H1 (cell line): ENCODE results near the gene VSIG10L2. TPM values are rescaled to one million over a fixed set of nuclear protein-coding genes. Genes with fewer than 3 reads are reported as not detected.

Experiments
- ASH2L ChIP-seq: fragments of 200-600, 300-600 bp; sonication (generic); IDR thresholded peaks from one replicate; pipeline ENCODE4 v1.7.1; 2017; ENCODE audit warnings: low read length
- BACH1 ChIP-seq: IDR thresholded peaks from 2 replicates; pipeline ENCODE4 v1.6.1; 2012; ENCODE audit warnings: low read length, improper control_type of control experiment
- CBX8 ChIP-seq: fragments of 300-800, 300-1000 bp; sonication (generic); IDR thresholded peaks from 2 replicates; pipeline ENCODE4 v1.7.1; 2016; ENCODE audit warnings: low read depth, low read length, borderline replicate concordance
- CEBPB ChIP-seq: IDR thresholded peaks from 2 replicates; pipeline ENCODE4 v1.6.1; 2012; ENCODE audit warnings: low read depth, low read length
- CREB1 ChIP-seq: IDR thresholded peaks from 2 replicates; pipeline ENCODE4 v1.6.1; 2012; ENCODE audit warnings: inconsistent platforms
- EGR1 ChIP-seq: IDR thresholded peaks from 2 replicates; pipeline ENCODE4 v1.6.1; 2011; ENCODE audit warnings: low read depth, low read length, borderline replicate concordance
- EP300 ChIP-seq, 2 experiments: IDR thresholded peaks; 1 replicate in 1 of 2; 2 replicates in 1 of 2; pipeline ENCODE4 v1.6.1; 2011 to 2012; ENCODE audit warnings: low read depth in 2 of 2, low read length in 2 of 2, mild to moderate bottlenecking in 2 of 2, borderline replicate concordance in 1 of 2, inconsistent platforms in 1 of 2, moderate library complexity in 1 of 2
- FOSL1 ChIP-seq: IDR thresholded peaks from 2 replicates; pipeline ENCODE4 v1.6.1; 2011; ENCODE audit warnings: mild to moderate bottlenecking, low read depth, low read length, moderate library complexity; ENCODE audit not compliant: insufficient read depth
- GABPA ChIP-seq: IDR thresholded peaks from 2 replicates; pipeline ENCODE4 v1.6.1; 2011; ENCODE audit warnings: mild to moderate bottlenecking, low read length, moderate library complexity, borderline replicate concordance; ENCODE audit not compliant: insufficient read depth
- HDAC2 ChIP-seq, 2 experiments: fragments of 300-600 bp in 1 of 2; sonication (generic) in 1 of 2; IDR thresholded peaks; 2 replicates each; pipeline ENCODE4 v1.6.1; 2011 to 2012; ENCODE audit warnings: low read depth in 2 of 2, low read length in 2 of 2, mild to moderate bottlenecking in 2 of 2, moderate library complexity in 2 of 2, borderline replicate concordance in 1 of 2, inconsistent platforms in 1 of 2
- JUN ChIP-seq: IDR thresholded peaks from 2 replicates; pipeline ENCODE4 v1.6.1; 2011; ENCODE audit warnings: low read depth, mild to moderate bottlenecking, improper control_type of control experiment, low read length
- KDM1A ChIP-seq: fragments of 200-600, 300-600 bp; sonication (generic); IDR thresholded peaks from 2 replicates; pipeline ENCODE4 v1.7.1; 2016; ENCODE audit warnings: mild to moderate bottlenecking, low read length, borderline replicate concordance
- KDM4A ChIP-seq: IDR thresholded peaks from one replicate; pipeline ENCODE4 v1.7.1; 2012; ENCODE audit warnings: low read depth, mild to moderate bottlenecking, moderate library complexity, low read length, inconsistent platforms; ENCODE audit not compliant: severe bottlenecking
- KDM5A ChIP-seq: fragments of 200-600 bp; IDR thresholded peaks from 2 replicates; pipeline ENCODE4 v1.7.1; 2012; ENCODE audit warnings: mild to moderate bottlenecking, low read length, inconsistent platforms, mixed read lengths
- MAFK ChIP-seq: IDR thresholded peaks from 2 replicates; pipeline ENCODE4 v1.6.1; 2012; ENCODE audit warnings: low read depth, mild to moderate bottlenecking, improper control_type of control experiment, low read length
- MAX ChIP-seq: IDR thresholded peaks from 2 replicates; pipeline ENCODE4 v1.6.1; 2012; ENCODE audit warnings: inconsistent platforms
- NRF1 ChIP-seq: IDR thresholded peaks from 2 replicates; pipeline ENCODE4 v1.6.1; 2011; ENCODE audit warnings: mild to moderate bottlenecking, low read depth, low read length, improper control_type of control experiment
- POLR2A ChIP-seq, 2 experiments: IDR thresholded peaks; 1 replicate in 1 of 2; 2 replicates in 1 of 2; pipeline ENCODE4 v1.6.1; 2011; ENCODE audit warnings: low read depth in 2 of 2, low read length in 2 of 2, mild to moderate bottlenecking in 2 of 2; ENCODE audit errors: control extremely low read depth in 1 of 2
- RXRA ChIP-seq: IDR thresholded peaks from 2 replicates; pipeline ENCODE4 v1.6.1; 2011; ENCODE audit warnings: low read depth, mild to moderate bottlenecking, low read length, moderate library complexity; ENCODE audit not compliant: insufficient read depth
- SIN3A ChIP-seq, 2 experiments: IDR thresholded peaks in 1 of 2; conservative IDR thresholded peaks in 1 of 2; 2 replicates each; pipeline ENCODE4 v1.6.1; 2011 to 2012; ENCODE audit warnings: low read length in 2 of 2, improper control_type of control experiment in 1 of 2, low read depth in 1 of 2, mild to moderate bottlenecking in 1 of 2
- SIRT6 ChIP-seq: IDR thresholded peaks from one replicate; pipeline ENCODE4 v1.7.1; 2012; ENCODE audit warnings: low read length, inconsistent platforms
- SP2 ChIP-seq: IDR thresholded peaks from 2 replicates; pipeline ENCODE4 v1.6.1; 2012; ENCODE audit warnings: mild to moderate bottlenecking, low read length, inconsistent platforms
- SRF ChIP-seq: IDR thresholded peaks from 2 replicates; pipeline ENCODE4 v1.6.1; 2011; ENCODE audit warnings: mild to moderate bottlenecking, low read depth, low read length, moderate library complexity
- USF2 ChIP-seq: IDR thresholded peaks from 2 replicates; pipeline ENCODE4 v1.6.1; 2011; ENCODE audit warnings: low read length, improper control_type of control experiment
- polyA plus RNA-seq, 7 experiments: library from polyadenylated mRNA; depleted of rRNA in 3 of 7; stranded (reverse) in 5 of 7; unstranded in 2 of 7; fragments of >200 nt in 5 of 7; fragments of 200-250 nt in 2 of 7; gene quantifications; 1 replicate in 5 of 7; 2 replicates in 1 of 7; 4 replicates in 1 of 7; pipeline versions ENCODE4 v1.2.1 to v1.2.3, GENCODE V29; 2011 to 2013; ENCODE audit warnings: missing spikeins in 2 of 7, mixed read lengths in 2 of 7
- total RNA-seq: library from RNA; stranded (reverse); fragmentation: NEBNext Ultra II Directional; extraction: Animal tissue kit (Norgen Biotek cat#: 25700); gene quantifications from 2 replicates; pipeline ENCODE4 v1.2.1, GENCODE V29; 2021

Gene VSIG10L2
- total and polyA plus RNA-seq, 2 of the 8 experiments (the other 6 are each of a cell fraction or from before 2014, with no cell fraction given), result not detected

GRCh38 chr11:125902927-125903710 lies 42.7 kb upstream of the VSIG10L2 start, which contains the start of gene PUS3 (continued):
- TF ChIP-seq NRF1 (peak; percentile 70), USF2 (no peak), JUN (no peak), SRF (no peak), BACH1 (peak; percentile 36; the same call in 1 of the 2 replicates), SP2 (no peak), KDM5A (no peak; the same call in 1 of the 2 replicates), SIN3A (conservative IDR thresholded peaks at IDR 0.05 in 1 of 2, IDR thresholded peaks at IDR 0.05 in 1 of 2; ENCODE audit: low read depth in 1 of 2, low read length in 2 of 2) (peak; percentile 74 to 95), MAFK (no peak), FOSL1 (no peak), EGR1 (no peak), RXRA (no peak), POLR2A (IDR thresholded peaks at IDR 0.05; ENCODE audit: control extremely low read depth in 1 of 2, low read depth in 2 of 2, low read length in 2 of 2) (peak; percentile 40 to 49), GABPA (no peak), CEBPB (no peak), KDM4A (peak; percentile 33), EP300 (IDR thresholded peaks at IDR 0.05; ENCODE audit: borderline replicate concordance in 1 of 2, low read depth in 2 of 2, low read length in 2 of 2) (no peak), CBX8 (no peak), MAX (no peak; the same call in 1 of the 2 replicates), HDAC2 (IDR thresholded peaks at IDR 0.05; ENCODE audit: borderline replicate concordance in 1 of 2, low read depth in 2 of 2, low read length in 2 of 2) (peak in 1 of 2 experiments; percentile 34; a peak in 2 of 4 replicates), ASH2L (peak; percentile 68), SIRT6 (no peak), CREB1 (peak; percentile 69), KDM1A (no peak)
